Neutrophil (primary cell): ENCODE measurements around the gene KCNH8.

ENCODE experiments used
- H3K27ac ChIP-seq: fragments of 200-600 bp; sonication (generic); 2 replicates; pipeline ENCODE4 v1.5.1; 2016; ENCODE audit warnings: mild to moderate bottlenecking, moderate library complexity
- H3K27me3 ChIP-seq: fragments of 200-600 bp; sonication (generic); 2 replicates; pipeline ENCODE4 v1.6.0; 2016; ENCODE audit warnings: mild to moderate bottlenecking
- H3K36me3 ChIP-seq: fragments of 200-600 bp; sonication (generic); 2 replicates; pipeline ENCODE4 v1.5.1; 2017
- H3K4me1 ChIP-seq, 2 experiments: fragments of 200-600 bp in 1 of 2; sonication (generic) in 1 of 2; 1 replicate in 1 of 2; 2 replicates in 1 of 2; pipeline versions ENCODE4 v1.5.1 to v1.6.1; 2013 to 2016; ENCODE audit warnings: low read depth in 1 of 2, low read length in 1 of 2, mild to moderate bottlenecking in 1 of 2, moderate library complexity in 1 of 2; ENCODE audit not compliant: control insufficient read depth in 1 of 2, insufficient read depth in 1 of 2
- H3K4me3 ChIP-seq, 2 experiments: fragments of 200-600 bp in 1 of 2; sonication (generic) in 1 of 2; 1 replicate in 1 of 2; 2 replicates in 1 of 2; pipeline ENCODE4 v1.5.1; 2013 to 2016; ENCODE audit warnings: low read depth in 1 of 2, low read length in 1 of 2, mild to moderate bottlenecking in 1 of 2, moderate library complexity in 1 of 2
- H3K9me3 ChIP-seq: fragments of 200-600 bp; sonication (generic); 2 replicates; pipeline ENCODE4 v1.5.1; 2016
- CTCF ChIP-seq: fragments of 200-600 bp; sonication (generic); IDR thresholded peaks from 2 replicates; pipeline ENCODE4 v1.5.1; 2016; ENCODE audit warnings: antibody characterized with exemption

Gene KCNH8

GRCh38 chr3:19487386-19487785 lies 339.1 kb downstream of the KCNH8 start:
- no peaks in the 10 kb centered on the region for H3K4me1 ChIP-seq
- no peak overlapping the region for H3K4me3 ChIP-seq
- no peak overlapping the region for H3K27ac ChIP-seq
- H3K9me3 ChIP-seq = no peaks in the 10 kb centered on the region
- no peaks in the 10 kb centered on the region for H3K36me3 ChIP-seq
- TF ChIP-seq CTCF = no peak
- H3K27me3 ChIP-seq = no peaks in the 10 kb centered on the region

GRCh38 chr3:19488939-19489338 lies 340.6 kb downstream of the KCNH8 start:
- no peak for TF ChIP-seq CTCF
- no peak overlapping the region for H3K27ac ChIP-seq
- H3K4me1 ChIP-seq = no peaks in the 10 kb centered on the region
- no peak overlapping the region for H3K4me3 ChIP-seq
- no peaks in the 10 kb centered on the region for H3K9me3 ChIP-seq
- H3K36me3 ChIP-seq = no peaks in the 10 kb centered on the region
- H3K27me3 ChIP-seq = no peaks in the 10 kb centered on the region

- TF ChIP-seq CTCF = no peak
- H3K9me3 ChIP-seq = no peaks in the 10 kb centered on the region
- no peaks in the 10 kb centered on the region for H3K4me1 ChIP-seq
- H3K27ac ChIP-seq = no peak overlapping the region
- no peaks in the 10 kb centered on the region for H3K27me3 ChIP-seq
- H3K4me3 ChIP-seq = no peak overlapping the region
- H3K36me3 ChIP-seq = no peaks in the 10 kb centered on the region
Measured at GRCh38 chr3:19489936-19490335, 341.6 kb downstream of the KCNH8 start.

- Histone ChIP-seq H3K4me1 (no peaks in the 10 kb centered on the region), H3K27me3 (no peaks in the 10 kb centered on the region), H3K36me3 (no peaks in the 10 kb centered on the region), H3K9me3 (no peaks in the 10 kb centered on the region), H3K4me3 (no peak overlapping the region), H3K27ac (no peak overlapping the region)
- no peak for TF ChIP-seq CTCF
Measured at GRCh38 chr3:19506171-19506570, 357.9 kb downstream of the KCNH8 start.

- H3K4me1 ChIP-seq = no peaks in the 10 kb centered on the region
- no peak for TF ChIP-seq CTCF
Measured at GRCh38 chr3:19522305-19522704, 374.0 kb downstream of the KCNH8 start.

GRCh38 chr3:19526071-19526470 lies 377.8 kb downstream of the KCNH8 start:
- no peak for TF ChIP-seq CTCF
- Histone ChIP-seq H3K4me3 (no peak overlapping the region), H3K36me3 (no peaks in the 10 kb centered on the region), H3K4me1 (no peaks in the 10 kb centered on the region), H3K27ac (no peak overlapping the region), H3K9me3 (no peaks in the 10 kb centered on the region), H3K27me3 (no peaks in the 10 kb centered on the region)

More at GRCh38 chr3:19522305-19522704, 374.0 kb downstream of the KCNH8 start:
- H3K4me3 ChIP-seq = no peak overlapping the region
- no peaks in the 10 kb centered on the region for H3K9me3 ChIP-seq
- no peak overlapping the region for H3K27ac ChIP-seq
- no peaks in the 10 kb centered on the region for H3K36me3 ChIP-seq
- no peaks in the 10 kb centered on the region for H3K27me3 ChIP-seq
